ENCODE measurements around the gene FARSA. TPM values are rescaled to one million over a fixed set of nuclear protein-coding genes. Genes with fewer than 3 reads are reported as not detected.
"Not testable (repeated sequence)": the region's sequence is repeated elsewhere in the genome, so short reads cannot be mapped to it uniquely, and the experiment has no call there.

Gene FARSA
- polyA plus RNA-seq, 3 donors: 42.7 to 49.7 (median 42.7) TPM

GRCh38 chr19:12896460-12896859 is 37.1 kb downstream of the FARSA start:
- no peak for DNase-seq (ENCODE audit: low read depth in 3 of 3, low spot score in 2 of 3)

GRCh38 chr19:12893582-12893981 is 39.9 kb downstream of the FARSA start:
- no peak for DNase-seq (ENCODE audit: low read depth in 3 of 3, low spot score in 2 of 3)

GRCh38 chr19:12891553-12892021 is 41.9 kb downstream of the FARSA start:
- no peak for DNase-seq (ENCODE audit: low read depth in 3 of 3, low spot score in 2 of 3)

GRCh38 chr19:12890787-12891552 is 42.5 kb downstream of the FARSA start, which contains the start of gene GCDH:
Gene GCDH, plus strand, starts transcription at chr19:12891160. Its CDS starts 145 bp downstream, at chr19:12891305.
- peak; percentile 90 to 96 (median 94) for DNase-seq (ENCODE audit: low read depth in 3 of 3, low spot score in 2 of 3)

- DNase-seq (ENCODE audit: low read depth in 3 of 3, low spot score in 2 of 3): not testable (repeated sequence)
Observed at GRCh38 chr19:12890299-12890786, 43.2 kb downstream of the FARSA start.

- DNase-seq (ENCODE audit: low read depth in 3 of 3, low spot score in 2 of 3): no peak
Observed at GRCh38 chr19:12888006-12888603, 45.4 kb downstream of the FARSA start.

GRCh38 chr19:12886969-12887747 is 46.4 kb downstream of the FARSA start, which contains the start of gene KLF1:
Gene KLF1, minus strand, starts transcription at chr19:12887201. Its CDS starts 61 bp downstream, at chr19:12887140.
- no peak for DNase-seq (ENCODE audit: low read depth in 3 of 3, low spot score in 2 of 3)

- DNase-seq (ENCODE audit: low read depth in 3 of 3, low spot score in 2 of 3): no peak
Observed at GRCh38 chr19:12886651-12886968, 46.9 kb downstream of the FARSA start.

- DNase-seq (ENCODE audit: low read depth in 3 of 3, low spot score in 2 of 3): no peak
Observed at GRCh38 chr19:12885749-12886650, 47.5 kb downstream of the FARSA start.

- no peak for DNase-seq (ENCODE audit: low read depth in 3 of 3, low spot score in 2 of 3)
Observed at GRCh38 chr19:12884926-12885748, 48.4 kb downstream of the FARSA start.

- no peak for DNase-seq (ENCODE audit: low read depth in 3 of 3, low spot score in 2 of 3)
Observed at GRCh38 chr19:12884627-12884925, 48.9 kb downstream of the FARSA start.

GRCh38 chr19:12884202-12884601 is 49.3 kb downstream of the FARSA start:
- DNase-seq (ENCODE audit: low read depth in 3 of 3, low spot score in 2 of 3): no peak

GRCh38 chr19:12882589-12882988 is 50.9 kb downstream of the FARSA start:
- DNase-seq (ENCODE audit: low read depth in 3 of 3, low spot score in 2 of 3): no peak

GRCh38 chr19:12881172-12881808 is 52.2 kb downstream of the FARSA start, which contains the start of gene DNASE2:
Gene DNASE2, minus strand, starts transcription at chr19:12881449. Its CDS starts 74 bp downstream, at chr19:12881375.
- DNase-seq (ENCODE audit: low read depth in 3 of 3, low spot score in 2 of 3): peak in 1 of 3 donors; percentile 73

GRCh38 chr19:12880551-12881171 is 52.9 kb downstream of the FARSA start:
- no peak for DNase-seq (ENCODE audit: low read depth in 3 of 3, low spot score in 2 of 3)

GRCh38 chr19:12875086-12875485 is 58.4 kb downstream of the FARSA start:
- no peak for DNase-seq (ENCODE audit: low read depth in 3 of 3, low spot score in 2 of 3)

GRCh38 chr19:12873891-12874745 is 59.4 kb downstream of the FARSA start:
- DNase-seq (ENCODE audit: low read depth in 3 of 3, low spot score in 2 of 3): no peak

Data from right renal cortex interstitium (tissue), 3 donors.